GM23338 (cell line): ENCODE measurements around the gene RIPOR3. TPM values are rescaled to one million over a fixed set of nuclear protein-coding genes. Genes with fewer than 3 reads are reported as not detected.

Experiments
- ATAC-seq: fragments of 200-7000 bp; cut with Tn5 transposase; 3 replicates; pipeline ENCODE4 v1.9.1; 2020
- DNase-seq: peaks from one replicate; pipeline ENCODE4 v3.0.0-alpha.2; 2015; ENCODE audit warnings: low spot score
- H2AFZ ChIP-seq: fragments of 200-600 bp; sonication (generic); 2 replicates; pipeline ENCODE4 v1.8.0; 2016; ENCODE audit warnings: antibody characterized with exemption, mild to moderate bottlenecking, moderate library complexity
- H3F3A ChIP-seq: fragments of 200-600 bp; sonication (generic); replicated peaks from 2 replicates; pipeline ENCODE4 v1.8.0; 2017; ENCODE audit warnings: antibody characterized with exemption, mixed run types, low read depth
- H3K27ac ChIP-seq: fragments of 200-600 bp; sonication (generic); 2 replicates; pipeline ENCODE4 v1.6.1; 2016; ENCODE audit warnings: low read depth
- H3K27me3 ChIP-seq: fragments of 200-600 bp; sonication (generic); 2 replicates; pipeline ENCODE4 v1.8.0; 2016; ENCODE audit warnings: mild to moderate bottlenecking, mixed run types, moderate library complexity; ENCODE audit not compliant: insufficient read depth
- H3K36me3 ChIP-seq: fragments of 200-600 bp; sonication (generic); 2 replicates; pipeline ENCODE4 v1.8.0; 2016; ENCODE audit warnings: mild to moderate bottlenecking; ENCODE audit not compliant: insufficient read depth
- H3K4me1 ChIP-seq: fragments of 200-600 bp; sonication (generic); 2 replicates; pipeline ENCODE4 v1.8.0; 2016; ENCODE audit warnings: mild to moderate bottlenecking, moderate library complexity; ENCODE audit not compliant: insufficient read depth
- H3K4me2 ChIP-seq: fragments of 200-600 bp; sonication (generic); 2 replicates; pipeline ENCODE4 v1.7.1; 2017; ENCODE audit warnings: mixed run types
- H3K4me3 ChIP-seq: fragments of 200-600 bp; sonication (generic); 2 replicates; pipeline ENCODE4 v1.6.1; 2016; ENCODE audit warnings: mixed run types
- H3K79me2 ChIP-seq: fragments of 200-600 bp; sonication (generic); replicated peaks from 2 replicates; pipeline ENCODE4 v1.8.0; 2017; ENCODE audit warnings: mild to moderate bottlenecking; ENCODE audit not compliant: insufficient read depth
- H3K9me2 ChIP-seq: fragments of 200-600 bp; sonication (generic); 2 replicates; pipeline ENCODE4 v1.8.0; 2017; ENCODE audit not compliant: insufficient read depth
- H4K20me1 ChIP-seq: fragments of 200-600 bp; sonication (generic); replicated peaks from 2 replicates; pipeline ENCODE4 v1.8.0; 2017; ENCODE audit warnings: mild to moderate bottlenecking; ENCODE audit not compliant: insufficient read depth
- H3K27ac Mint-ChIP-seq: 2 replicates; pipeline ENCODE4 v1.8.0; 2020; ENCODE audit warnings: inconsistent platforms, mild to moderate bottlenecking, moderate library complexity, mixed read lengths
- H3K27me3 Mint-ChIP-seq: 3 replicates; pipeline ENCODE4 v1.8.0; 2022; ENCODE audit warnings: low read depth, mild to moderate bottlenecking, moderate library complexity, mixed read lengths, inconsistent platforms; ENCODE audit not compliant: insufficient read depth, poor library complexity
- H3K36me3 Mint-ChIP-seq: 3 replicates; pipeline ENCODE4 v1.8.0; 2021; ENCODE audit warnings: low read depth, mild to moderate bottlenecking, inconsistent platforms, moderate library complexity, mixed read lengths
- H3K4me1 Mint-ChIP-seq: 3 replicates; pipeline ENCODE4 v1.8.0; 2020; ENCODE audit warnings: mild to moderate bottlenecking, inconsistent platforms, mixed read lengths
- H3K4me3 Mint-ChIP-seq: 3 replicates; pipeline ENCODE4 v1.8.0; 2021; ENCODE audit warnings: moderate library complexity, mild to moderate bottlenecking, inconsistent platforms, mixed read lengths
- H3K9me3 Mint-ChIP-seq: 3 replicates; pipeline ENCODE4 v1.8.0; 2020; ENCODE audit warnings: moderate library complexity, mild to moderate bottlenecking, inconsistent platforms, mixed read lengths
- CREB1 ChIP-seq: fragments of 250-450 bp; sonication (Bioruptor Pico); IDR thresholded peaks from 2 replicates; pipeline ENCODE4 v1.5.0; 2020; ENCODE audit warnings: low read depth, mild to moderate bottlenecking, moderate library complexity
- CTCF ChIP-seq, 2 experiments: fragments of 200-600 bp in 1 of 2; sonication (generic) in 1 of 2; conservative IDR thresholded peaks; 2 replicates each; pipeline versions ENCODE4 v1.5.1 to v1.6.1; 2016 to 2017; ENCODE audit warnings: antibody characterized with exemption in 2 of 2, low read depth in 2 of 2, mild to moderate bottlenecking in 2 of 2, moderate library complexity in 1 of 2
- ETS1 ChIP-seq: IDR thresholded peaks from 2 replicates; pipeline ENCODE4 v1.6.1; 2016; ENCODE audit warnings: antibody characterized with exemption
- EZH2 ChIP-seq: fragments of 200-600 bp; sonication (generic); IDR thresholded peaks from one replicate; pipeline ENCODE4 v1.8.0; 2017; ENCODE audit warnings: antibody characterized with exemption, mild to moderate bottlenecking, low read depth; ENCODE audit not compliant: unreplicated experiment
- EZH2phosphoT487 ChIP-seq: fragments of 200-600 bp; sonication (generic); IDR thresholded peaks from one replicate; pipeline ENCODE4 v1.8.1; 2018; ENCODE audit warnings: antibody characterized with exemption; ENCODE audit not compliant: unreplicated experiment
- JUNB ChIP-seq: IDR thresholded peaks from one replicate; pipeline ENCODE4 v1.6.1; 2016; ENCODE audit warnings: antibody characterized with exemption; ENCODE audit not compliant: unreplicated experiment
- NANOG ChIP-seq: IDR thresholded peaks from 2 replicates; pipeline ENCODE4 v1.6.1; 2016; ENCODE audit warnings: antibody characterized with exemption, borderline replicate concordance
- POLR2AphosphoS5 ChIP-seq: IDR thresholded peaks from 2 replicates; pipeline ENCODE4 v1.6.1; 2016; ENCODE audit warnings: antibody characterized with exemption, low read depth
- REST ChIP-seq: IDR thresholded peaks from one replicate; pipeline ENCODE4 v1.6.1; 2018; ENCODE audit warnings: antibody characterized with exemption; ENCODE audit not compliant: unreplicated experiment
- STAT1 ChIP-seq: IDR thresholded peaks from one replicate; pipeline ENCODE4 v1.6.1; 2016; ENCODE audit warnings: antibody characterized with exemption; ENCODE audit not compliant: unreplicated experiment
- ZNF114 ChIP-seq: fragments of 250-450 bp; sonication (Bioruptor Pico); IDR thresholded peaks from 2 replicates; pipeline ENCODE4 v1.5.0; 2020; ENCODE audit warnings: mild to moderate bottlenecking, moderate library complexity
- ZNF462 ChIP-seq: fragments of 250-450 bp; sonication (Bioruptor Pico); IDR thresholded peaks from 2 replicates; pipeline ENCODE4 v1.5.0; 2020; ENCODE audit warnings: mild to moderate bottlenecking, moderate library complexity
- polyA plus RNA-seq: library from polyadenylated mRNA; unstranded; fragments of >200 nt; fragmentation: Nextera tagmentation; extraction: Ambion mirVana; gene quantifications from 2 replicates; pipeline ENCODE4 v1.2.1, GENCODE V29; 2016
- total RNA-seq: library from RNA; depleted of rRNA; stranded (reverse); fragments of >200 nt; shearing (Covaris generic); gene quantifications from 2 replicates; pipeline ENCODE4 v1.2.3, GENCODE V29; 2014

RIPOR3 gene
- total and polyA plus RNA-seq, 2 experiments from 2014 or later = 4.9 to 6.3 TPM

- ATAC-seq (no peak), DNase-seq (no peak)
These were observed 155.0 kb downstream of the RIPOR3 start for GRCh38 chr20:50536333-50536732.

More at GRCh38 chr20:50536333-50536732, 155.0 kb downstream of the RIPOR3 start:
- Mint-ChIP-seq H3K36me3 (no peaks in the 10 kb centered on the region; the same call in 2 of the 3 replicates), H3K4me1 (peaks cover 2% of the 10 kb centered on the region; the same call in 1 of the 3 replicates), H3K9me3 (no peaks in the 10 kb centered on the region), H3K4me3 (no peak overlapping the region), H3K27me3 (peaks cover 5% of the 10 kb centered on the region), H3K27ac (no peak overlapping the region)
- no peaks in the 10 kb centered on the region for H3K27me3 ChIP-seq
- no peaks in the 10 kb centered on the region for H3K36me3 ChIP-seq
- H3K4me3 ChIP-seq = no peak overlapping the region
- no peaks in the 10 kb centered on the region for H3F3A ChIP-seq
- TF ChIP-seq POLR2AphosphoS5 (no peak), EZH2phosphoT487 (no peak), ZNF114 (CRISPR knock-in tag) (no peak), ETS1 (no peak), CREB1 (CRISPR knock-in tag) (no peak), CTCF (conservative IDR thresholded peaks at IDR 0.05; ENCODE audit: low read depth in 2 of 2) (no peak), ZNF462 (no peak), NANOG (no peak), REST (no peak), JUNB (no peak), STAT1 (no peak), EZH2 (no peak)
- H4K20me1 ChIP-seq = peaks cover 2% of the 10 kb centered on the region; the same call in 1 of the 2 replicates
- H3K79me2 ChIP-seq = peaks cover 95% of the 10 kb centered on the region
- no peak overlapping the region for H3K27ac ChIP-seq
- H3K9me2 ChIP-seq = no peaks in the 10 kb centered on the region
- no peaks in the 10 kb centered on the region for H3K4me1 ChIP-seq
- H2AFZ ChIP-seq = no peak overlapping the region
- no peak overlapping the region for H3K4me2 ChIP-seq
